Activated T-cell treated with anti-CD3 and anti-CD28 coated beads for 1 hour (primary cell): ENCODE data around the gene USP34.
A peak's percentile ranks its signal among the peaks of the same experiment; 100 is the strongest.
"Not testable (repeated sequence)": the region's sequence is repeated elsewhere in the genome, so short reads cannot be mapped to it uniquely, and the experiment has no call there.

Experiments used
- DNase-seq: peaks from one replicate; pipeline ENCODE4 v3.0.0-alpha.2; 2020; ENCODE audit warnings: low read depth

Gene USP34

DNA sequence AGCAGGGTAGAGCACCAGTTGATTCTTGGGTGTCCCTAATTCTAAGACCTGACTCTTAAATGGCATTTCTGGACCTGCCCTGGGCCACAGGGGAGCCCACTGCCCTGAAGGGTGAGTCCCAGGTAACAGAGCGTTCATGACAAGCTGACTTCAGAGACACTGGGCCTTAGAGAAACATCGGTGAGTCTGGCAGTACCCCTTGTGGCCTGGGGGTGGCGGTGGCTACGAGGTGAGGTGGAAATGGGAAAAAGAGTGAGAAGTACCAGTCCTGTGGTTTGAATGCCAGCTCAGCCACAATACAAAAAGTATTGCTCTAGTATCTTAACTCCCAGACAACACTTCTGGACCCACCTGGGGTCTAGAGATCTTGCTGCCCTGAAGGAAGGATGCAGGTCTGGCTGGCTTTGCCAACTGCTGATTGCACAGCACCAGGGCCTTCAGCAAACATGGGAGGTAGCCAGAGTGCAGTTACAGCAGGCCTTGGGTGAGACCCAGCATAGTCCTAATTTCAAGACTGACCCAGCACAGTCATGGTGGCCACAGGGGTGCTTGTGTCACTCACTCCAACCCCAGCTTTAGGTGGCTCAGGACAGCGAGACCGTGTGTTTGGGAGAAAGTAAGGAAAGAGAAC lies 44.5 kb downstream of the USP34 start:
- peak; percentile 60 for DNase-seq

DNA sequence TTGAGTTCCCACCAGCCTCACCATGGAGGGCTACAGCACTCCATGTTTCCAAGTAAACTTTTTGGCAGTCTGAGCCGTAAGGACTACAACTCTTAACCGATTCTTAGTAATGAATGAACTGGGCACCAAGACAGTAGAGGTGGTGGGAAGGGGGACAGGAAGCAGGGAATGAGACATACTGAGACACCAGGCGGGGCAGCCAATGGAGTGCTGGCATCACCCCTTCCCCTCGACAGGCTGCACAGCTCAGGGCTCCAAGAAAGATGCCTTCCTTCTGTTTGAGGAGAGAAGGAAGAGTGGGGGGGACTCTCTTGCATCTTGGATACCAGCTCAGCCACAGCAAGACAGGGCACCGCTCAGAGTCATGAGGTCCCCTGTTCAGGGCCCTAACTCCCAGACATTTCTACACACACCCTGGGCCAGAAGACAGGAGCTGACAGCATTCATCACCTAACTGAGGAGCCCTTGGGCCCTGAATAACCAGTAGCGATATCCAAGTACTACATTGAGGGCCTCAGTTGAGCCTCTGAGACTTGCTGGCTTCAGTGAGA lies 45.2 kb downstream of the USP34 start:
- no peak for DNase-seq

DNA sequence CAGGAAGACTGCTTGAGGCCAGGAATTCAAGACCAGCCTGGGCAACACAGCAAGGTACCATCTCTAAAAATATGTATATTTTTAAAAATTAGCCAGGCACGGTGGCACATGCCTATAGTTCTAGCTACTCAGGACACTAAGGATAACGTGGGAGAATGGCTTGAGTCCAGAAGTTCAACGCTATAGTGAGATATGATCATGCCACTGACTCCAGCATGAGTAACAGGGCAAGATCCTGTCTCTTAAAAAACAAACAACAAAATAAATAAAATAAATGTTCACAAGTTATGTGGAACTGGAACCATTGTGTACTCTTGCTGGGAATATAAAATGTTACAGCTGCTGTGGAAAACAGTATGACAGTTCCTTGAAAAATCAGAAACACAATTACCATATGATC lies 47.2 kb downstream of the USP34 start:
- no peak for DNase-seq

DNA sequence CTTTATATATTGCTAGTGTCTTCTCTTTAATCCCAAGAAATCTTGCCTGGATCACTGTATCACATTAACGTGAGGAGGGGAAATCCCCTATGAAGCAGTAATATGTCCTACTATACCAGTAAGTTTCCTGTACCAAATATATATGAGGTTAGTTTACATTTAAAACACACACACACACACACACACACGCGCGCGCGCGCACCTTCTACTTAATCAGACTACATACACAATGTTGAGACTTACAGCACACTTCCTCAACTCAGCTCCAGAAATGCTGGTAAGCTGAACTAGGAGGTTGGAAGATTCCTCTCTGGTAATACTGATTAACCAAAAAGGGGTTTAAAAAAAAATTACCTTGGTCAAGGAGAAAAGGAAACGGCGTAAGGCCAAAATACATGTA lies 49.3 kb downstream of the USP34 start:
- peak; percentile 12 for DNase-seq

DNA sequence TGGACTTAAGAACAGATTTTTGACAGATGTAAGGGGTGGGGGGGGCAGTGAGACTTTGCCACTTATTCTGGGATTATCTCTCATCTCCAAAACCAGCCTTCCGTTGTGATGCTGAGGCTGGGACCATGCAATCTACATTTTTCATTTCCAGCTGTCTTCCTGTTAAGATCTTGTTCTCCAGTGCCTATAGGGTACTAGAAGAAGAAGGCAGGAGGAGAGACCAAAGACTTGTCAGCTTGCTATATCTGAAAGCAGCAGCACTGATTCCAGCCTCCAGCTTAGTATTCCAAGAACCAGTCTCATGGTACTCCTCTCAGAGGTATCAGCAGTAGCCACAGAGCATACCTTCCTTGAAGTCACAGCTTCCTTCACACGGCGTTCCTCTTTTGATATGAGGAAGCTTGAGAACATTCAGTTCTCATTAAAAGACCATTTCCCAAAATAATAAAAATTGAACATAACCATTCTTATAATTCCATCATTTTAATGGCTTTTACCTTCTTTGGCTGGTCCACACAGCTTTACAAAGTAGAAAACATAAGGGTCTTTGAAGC lies 49.8 kb downstream of the USP34 start:
- DNase-seq, result no peak

DNA sequence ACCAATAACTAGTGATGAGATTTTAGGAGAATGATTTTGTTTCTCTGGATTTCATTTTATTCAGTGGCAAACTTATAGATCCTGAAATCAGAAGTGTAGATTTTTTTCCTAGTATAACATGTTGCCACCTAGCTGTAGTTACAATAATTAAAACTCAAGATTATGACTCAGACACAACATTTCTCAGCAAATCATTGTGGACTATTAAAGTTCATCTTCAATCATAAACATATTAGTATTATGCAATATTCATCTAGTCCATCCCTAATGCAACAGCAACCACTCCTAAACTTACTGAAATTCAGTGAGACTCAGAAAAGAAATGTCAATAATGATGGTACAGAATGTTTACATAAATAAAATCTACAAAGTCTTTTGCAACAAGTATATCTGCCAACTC lies 51.3 kb downstream of the USP34 start:
- no peak for DNase-seq

DNA sequence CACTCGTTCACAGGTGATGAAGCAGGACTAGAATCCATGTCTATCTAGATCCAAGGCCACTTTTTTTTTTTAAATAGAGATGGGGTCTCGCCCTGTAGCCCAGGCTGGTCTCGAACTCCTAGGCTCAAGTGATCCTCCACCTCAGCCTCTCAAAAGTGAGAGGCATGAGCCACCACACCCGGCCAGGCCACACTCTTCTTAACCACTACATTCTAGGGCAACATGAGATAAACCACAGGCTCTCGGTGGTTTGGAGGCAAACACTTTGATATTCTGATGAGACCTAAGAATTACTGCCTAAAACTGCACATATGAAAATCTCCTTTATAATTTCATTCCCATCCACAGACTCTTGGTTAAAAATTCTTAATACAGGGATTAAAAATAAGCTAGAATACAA lies 51.8 kb downstream of the USP34 start:
- no peak for DNase-seq

DNA sequence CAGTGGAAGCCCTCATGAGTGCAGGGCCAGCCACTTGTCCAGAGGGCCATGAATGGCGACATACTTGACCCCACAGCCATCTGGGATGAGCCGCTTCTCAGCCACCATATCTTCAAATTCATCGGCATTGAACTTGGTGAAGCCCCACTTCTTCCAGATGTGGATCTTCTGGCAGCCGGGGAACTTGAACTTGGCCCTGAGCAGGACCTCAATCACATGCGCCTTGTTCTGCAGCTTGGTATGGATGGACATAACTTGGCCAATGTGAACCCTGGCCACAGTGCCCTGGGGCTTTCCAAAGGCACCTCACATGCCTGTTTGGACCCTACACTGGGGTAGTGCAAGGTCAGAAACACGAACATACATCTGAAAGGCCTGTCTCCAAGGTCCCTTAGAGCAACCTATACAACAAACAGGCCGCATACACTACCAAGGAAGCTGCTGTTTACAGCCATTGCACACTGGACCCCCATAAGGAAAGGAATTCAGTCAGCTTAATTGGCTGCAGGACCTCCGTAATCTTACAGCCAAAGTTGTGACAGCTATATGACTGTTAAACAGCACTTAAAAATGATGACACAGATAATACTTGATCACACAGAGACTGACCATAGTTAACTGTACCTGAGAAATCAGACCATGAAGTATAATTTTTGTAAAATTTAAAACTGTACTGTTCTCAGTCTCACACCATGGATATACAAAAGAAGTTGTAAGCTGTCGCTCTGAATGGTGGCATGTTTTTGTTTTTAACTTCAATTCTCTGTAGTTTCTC lies 53.8 kb downstream of the USP34 start:
- DNase-seq, result no peak

DNA sequence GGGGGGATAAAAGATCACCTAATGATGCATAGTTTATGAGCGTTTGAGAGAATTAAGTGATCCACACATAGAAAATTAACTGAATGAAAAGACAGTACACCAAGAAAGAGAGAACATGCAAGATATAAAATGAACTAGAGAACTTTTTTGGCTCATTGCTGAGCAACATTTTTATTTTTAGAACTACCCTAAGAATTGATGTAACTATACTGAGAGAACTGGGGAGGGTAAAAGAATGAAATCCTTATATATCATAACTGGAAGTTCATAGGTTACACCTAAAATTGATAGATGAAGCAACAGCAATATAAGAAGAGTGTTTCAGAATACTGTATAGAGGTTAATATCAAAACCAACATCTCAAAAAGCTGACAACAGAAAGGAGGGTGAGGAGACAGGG lies 55.6 kb downstream of the USP34 start:
- DNase-seq, result no peak

DNA sequence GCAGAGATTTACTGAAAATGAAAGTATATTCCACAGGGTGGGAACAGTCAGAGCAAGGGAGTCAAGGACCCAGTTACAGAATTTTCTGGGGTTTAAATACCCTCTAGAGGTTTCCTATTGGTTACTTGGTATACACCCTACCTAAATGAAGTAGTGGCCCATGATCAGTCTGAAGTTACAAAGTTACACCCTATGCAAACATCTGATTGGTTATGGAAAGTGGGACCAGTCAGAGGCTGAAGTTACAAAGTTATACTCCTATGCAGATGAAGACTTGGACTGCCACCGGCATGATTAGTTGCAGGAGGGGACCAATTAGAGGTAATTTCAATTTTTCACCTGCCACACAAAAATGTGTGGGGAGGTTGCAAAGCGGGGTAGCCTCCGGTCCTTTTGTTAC lies 56.2 kb downstream of the USP34 start:
- DNase-seq, result no peak

DNA sequence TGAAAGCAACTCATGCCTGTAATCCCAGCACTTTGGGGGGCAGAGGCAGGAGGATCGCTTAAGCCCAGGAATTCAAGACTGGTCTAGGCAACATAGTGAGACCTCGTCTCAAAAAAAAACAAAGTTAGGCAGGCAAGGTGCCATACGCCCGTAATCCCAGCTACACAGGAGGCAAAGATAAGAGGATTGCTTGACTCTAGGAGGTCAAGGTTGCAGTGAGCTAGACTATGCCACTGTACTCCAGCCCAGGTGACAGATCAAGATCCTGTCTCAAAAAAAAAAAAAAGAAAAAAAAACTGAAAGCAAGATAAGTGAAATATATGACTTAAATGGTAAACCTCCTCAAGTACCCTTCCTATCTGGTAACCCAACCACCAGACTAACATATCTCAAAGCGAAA lies 59.8 kb downstream of the USP34 start:
- no peak for DNase-seq

DNA sequence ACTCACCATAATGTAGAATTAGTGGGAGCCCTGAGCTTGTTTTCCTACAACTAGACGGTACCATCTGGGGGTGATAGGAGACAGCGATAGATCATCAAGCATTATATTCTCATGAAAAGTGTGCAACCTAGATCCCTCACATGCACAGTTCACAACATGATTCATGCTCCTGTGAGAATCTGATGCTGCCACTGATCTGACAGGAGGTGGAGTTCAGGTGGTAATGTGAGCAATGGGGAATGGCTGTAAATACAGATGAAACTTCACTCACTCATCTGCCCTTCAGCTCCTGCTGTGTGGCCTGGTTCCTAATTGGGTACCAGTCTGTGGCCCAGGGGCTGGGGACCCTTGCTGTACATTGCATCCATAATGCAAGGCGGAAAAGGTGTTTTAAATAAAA lies 60.7 kb downstream of the USP34 start:
- DNase-seq, result no peak

DNA sequence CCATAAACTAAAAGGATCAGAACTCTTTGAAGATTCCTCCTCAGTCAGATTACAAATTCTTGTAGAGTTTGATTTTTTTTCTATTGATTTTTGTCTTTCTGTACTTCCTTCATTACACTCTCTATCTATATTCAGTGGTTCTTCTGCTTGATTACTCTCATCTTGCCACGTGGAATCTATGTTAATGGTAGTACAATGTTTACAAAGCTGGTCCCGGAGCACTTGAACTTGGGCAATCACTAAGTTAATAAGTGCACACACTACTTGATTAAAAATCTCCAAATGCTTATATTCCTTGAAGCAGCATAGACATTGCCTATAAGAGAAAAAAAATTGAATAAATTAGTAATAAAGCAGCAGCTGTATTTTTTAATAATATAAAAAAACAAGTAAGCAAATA lies 65.1 kb downstream of the USP34 start:
- no peak for DNase-seq

DNA sequence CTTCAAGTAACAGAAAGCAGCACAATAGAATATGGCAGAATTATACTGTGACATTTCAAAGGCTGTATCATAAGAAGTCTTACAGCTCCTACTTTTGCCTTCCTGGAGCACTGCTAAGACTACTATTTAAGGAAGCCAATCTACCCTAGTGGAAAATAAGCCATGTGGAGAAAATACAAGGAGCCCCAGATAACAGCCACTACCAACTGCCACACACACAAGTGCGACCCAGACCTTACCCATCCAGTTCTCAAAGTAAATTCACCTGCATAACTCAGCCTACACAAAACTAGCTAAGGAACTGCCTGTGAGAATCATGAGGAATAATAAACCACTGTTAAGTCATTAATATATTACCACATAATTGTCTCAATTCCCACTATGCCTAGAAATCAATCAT lies 66.4 kb downstream of the USP34 start:
- no peak for DNase-seq

DNA sequence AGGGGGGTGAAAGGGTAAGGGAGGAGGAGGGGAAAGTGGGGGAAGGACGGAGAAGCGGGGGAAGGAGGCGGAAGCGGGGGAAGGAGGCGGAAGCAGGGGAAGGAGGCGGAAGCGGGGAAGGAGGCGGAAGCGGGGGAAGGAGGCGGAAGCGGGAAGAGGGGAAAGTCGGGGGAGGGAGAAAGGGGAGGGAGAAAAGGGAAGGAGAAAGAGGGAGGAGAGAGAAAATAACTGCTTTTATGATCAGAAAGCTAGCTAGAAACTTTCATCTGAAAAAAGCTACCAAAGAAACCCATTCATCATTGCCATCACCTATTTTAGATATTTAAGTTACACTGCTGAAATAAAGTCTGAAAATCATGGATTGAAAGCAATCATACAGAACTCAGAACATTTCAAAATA lies 72.5 kb downstream of the USP34 start:
- DNase-seq, result no peak

DNA sequence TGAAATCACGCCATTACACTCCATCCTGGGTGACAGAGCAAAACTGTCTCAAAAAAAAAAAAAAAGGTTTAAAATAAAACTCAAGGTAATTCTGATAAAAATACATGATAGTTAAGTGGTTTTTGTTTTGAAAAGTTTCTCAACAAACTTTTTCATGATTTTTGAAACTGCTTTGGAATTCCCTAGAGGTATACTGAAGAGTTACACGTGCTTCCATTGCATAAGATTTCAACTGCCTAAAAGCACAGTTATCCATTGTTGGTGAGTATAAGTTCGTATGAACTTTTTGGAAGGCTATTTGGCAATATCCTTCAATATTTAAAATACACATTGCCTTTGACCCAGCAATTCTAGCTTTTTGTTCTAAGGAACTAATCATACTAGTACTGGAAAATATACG lies 74.9 kb downstream of the USP34 start:
- no peak for DNase-seq

DNA sequence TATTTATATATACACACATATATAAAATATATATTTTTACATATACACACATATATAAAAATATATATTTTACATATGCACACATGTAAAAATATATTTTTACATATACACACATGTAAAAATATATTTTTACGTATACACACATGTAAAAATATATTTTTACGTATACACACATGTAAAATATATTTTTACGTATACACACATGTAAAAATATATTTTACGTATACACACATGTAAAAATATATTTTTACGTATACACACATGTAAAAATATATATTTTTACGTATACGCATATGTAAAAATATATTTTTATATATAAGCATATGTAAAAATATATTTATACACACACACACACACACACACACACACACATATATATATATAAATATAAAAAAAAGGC lies 83.3 kb downstream of the USP34 start:
- DNase-seq, result not testable (repeated sequence)

DNA sequence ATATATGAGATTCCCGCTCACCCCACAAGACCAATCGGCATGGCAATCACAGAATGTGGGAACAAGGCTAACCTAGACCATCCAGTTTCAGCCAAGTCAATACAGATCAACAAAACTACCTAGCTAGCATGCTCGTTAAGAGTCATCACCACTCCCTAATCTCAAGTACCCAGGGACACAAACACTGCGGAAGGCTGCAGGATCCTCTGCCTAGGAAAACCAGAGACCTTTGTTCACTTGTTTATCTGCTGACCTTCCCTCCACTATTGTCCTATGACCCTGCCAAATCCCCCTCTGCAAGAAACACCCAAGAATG lies 90.0 kb downstream of the USP34 start:
- not testable (repeated sequence) for DNase-seq

DNA sequence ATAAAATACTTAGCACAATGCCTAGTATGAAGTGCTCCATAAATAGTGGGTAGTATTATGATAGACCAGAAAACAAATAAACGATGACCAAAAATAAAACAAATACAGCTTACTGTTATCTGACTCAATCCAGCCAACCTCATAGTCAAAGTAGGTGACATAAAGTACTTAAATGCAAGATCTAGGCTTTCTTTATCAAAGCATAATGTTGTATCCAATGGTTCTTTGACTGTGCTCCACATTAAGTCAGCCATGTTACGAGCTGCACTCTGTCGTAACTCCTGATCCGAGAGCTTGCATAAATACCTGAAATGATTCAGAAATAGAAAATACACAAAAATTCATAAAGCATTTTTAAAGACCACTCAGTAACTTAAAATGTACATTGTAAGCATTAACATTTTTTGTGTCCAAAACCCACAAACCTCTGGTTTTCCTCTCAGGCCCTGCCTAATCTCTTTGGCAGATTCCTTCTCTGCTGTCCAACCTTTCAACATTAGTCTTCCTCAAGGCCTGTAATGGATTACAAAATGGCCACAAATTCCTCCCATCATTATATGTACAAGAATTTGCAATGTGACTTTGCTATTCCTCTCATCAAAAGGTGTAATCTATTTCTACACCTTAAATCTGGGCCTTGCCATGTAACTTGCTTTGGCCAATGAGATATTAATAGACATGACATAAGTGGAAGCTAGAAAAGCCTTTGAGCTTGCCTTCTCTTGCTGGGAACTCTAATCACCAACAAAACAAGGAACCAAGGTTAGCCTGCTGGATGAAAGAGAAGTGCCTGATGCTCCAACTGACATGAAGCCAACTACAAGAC lies 90.6 kb downstream of the USP34 start:
- DNase-seq, result no peak

DNA sequence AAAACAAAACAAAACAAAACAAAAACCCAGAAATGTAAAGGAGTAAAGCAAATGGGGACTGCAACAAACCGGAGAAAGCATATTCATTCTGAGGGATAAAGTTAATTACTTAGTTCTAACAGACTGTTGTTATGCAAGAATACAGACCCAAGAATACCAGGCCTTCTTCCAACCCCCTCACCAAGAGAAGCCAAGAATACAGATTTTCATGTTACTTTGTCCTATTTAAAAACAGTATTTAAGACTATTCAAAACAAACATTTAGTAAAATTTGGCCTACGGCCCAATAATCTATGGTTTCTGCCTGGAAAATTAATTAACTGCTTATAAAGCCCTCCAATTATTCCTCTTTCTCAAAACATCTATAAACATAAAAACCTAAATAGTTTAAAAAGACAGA lies 91.4 kb downstream of the USP34 start:
- no peak for DNase-seq

DNA sequence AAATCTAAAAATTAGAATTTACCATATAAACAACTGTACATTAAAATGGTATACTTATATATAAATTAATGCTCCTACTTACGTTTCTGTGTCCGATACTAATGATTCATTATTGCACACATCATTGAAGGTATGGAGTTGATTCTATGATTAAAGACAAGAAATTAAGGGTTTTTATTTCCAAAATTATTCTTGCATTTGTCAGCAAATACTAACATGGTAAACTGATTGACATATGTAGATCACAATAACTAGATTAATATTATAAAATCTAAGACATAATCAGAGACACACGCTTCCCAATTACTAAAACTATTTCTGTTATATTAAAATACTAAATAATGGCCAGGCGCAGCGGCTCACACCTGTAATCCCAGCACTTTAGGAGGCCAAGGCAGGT lies 92.6 kb downstream of the USP34 start:
- DNase-seq, result no peak

DNA sequence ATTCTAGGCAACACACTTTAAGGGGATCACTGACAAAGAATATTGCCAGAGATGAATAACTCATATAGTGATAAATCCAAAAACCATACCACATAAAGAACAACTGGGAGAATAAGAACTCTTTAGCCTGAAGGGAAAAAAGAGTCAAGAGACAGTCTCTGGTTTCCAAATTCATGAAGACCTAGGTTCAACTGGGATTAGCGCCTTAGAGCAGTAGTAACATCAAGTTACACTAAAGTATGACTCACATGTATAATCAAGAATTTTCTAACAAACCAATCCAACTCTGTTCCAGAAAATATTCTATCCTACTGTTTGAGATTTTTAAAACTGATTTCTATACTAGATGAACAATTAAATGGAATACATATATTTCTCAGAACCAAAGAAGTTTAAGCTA lies 93.8 kb downstream of the USP34 start:
- no peak for DNase-seq

DNA sequence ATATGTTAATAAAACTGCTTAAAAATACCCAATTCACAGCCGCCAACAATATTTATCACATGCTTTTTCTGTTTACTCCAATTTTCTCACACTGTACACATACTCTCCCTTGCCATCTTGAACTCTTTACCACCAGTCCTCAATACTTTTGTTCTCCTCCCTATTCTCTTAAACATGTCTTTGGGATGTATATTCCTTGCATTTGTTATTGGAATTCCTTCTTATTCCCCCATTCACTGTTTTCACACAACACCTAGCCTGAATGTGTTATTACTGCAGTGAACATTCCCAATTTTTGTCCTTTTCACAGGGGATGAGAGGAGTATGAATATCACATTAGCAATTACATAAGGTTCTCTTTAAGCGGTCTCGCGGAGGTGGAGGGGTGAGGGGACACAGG lies 94.7 kb downstream of the USP34 start:
- no peak for DNase-seq
